ENCODE measurements around the gene GALNT18.

GALNT18 gene

DNA sequence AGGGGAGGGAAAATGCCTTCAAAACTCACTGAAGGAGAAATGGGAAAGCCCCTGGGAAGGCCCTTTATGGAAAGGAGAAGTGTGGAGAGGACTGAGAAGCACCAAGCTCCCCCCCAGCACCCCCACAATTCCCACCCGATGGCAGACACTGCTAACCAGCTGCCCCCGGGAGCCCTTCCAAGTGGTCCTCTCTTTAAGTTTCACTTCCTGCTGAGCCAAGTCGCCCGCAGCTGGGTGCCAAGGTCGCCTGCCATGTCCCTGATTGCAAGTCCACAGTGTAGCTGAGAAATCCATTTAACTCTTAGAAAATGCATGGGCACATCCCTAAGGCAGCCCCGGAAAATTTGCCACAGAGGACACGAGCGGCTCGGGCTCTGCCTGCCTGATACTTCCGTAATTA is 68.2 kb downstream of the GALNT18 start:
- Histone ChIP-seq H3K27me3 (ENCODE audit: low read length) (no peaks in the 10 kb centered on the region), H3K9me3 (ENCODE audit: insufficient read depth, low read length) (no peaks in the 10 kb centered on the region), H3K9ac (ENCODE audit: low read length) (no peak overlapping the region), H2AFZ (ENCODE audit: low read depth, low read length, severe bottlenecking) (no peak overlapping the region), H3K9me2 (replicated peaks; ENCODE audit: insufficient read depth, low read length) (no peaks in the 10 kb centered on the region), H3K4me3 (ENCODE audit: insufficient read depth, low read length, poor library complexity, severe bottlenecking) (no peak overlapping the region), H3K27ac (ENCODE audit: low read depth, low read length) (no peak overlapping the region), H3F3A (ENCODE audit: insufficient read depth) (no peaks in the 10 kb centered on the region), H3K36me3 (ENCODE audit: low read length) (no peaks in the 10 kb centered on the region), H3K4me2 (ENCODE audit: low read depth, low read length, poor library complexity, severe bottlenecking) (no peak overlapping the region), H4K20me1 (ENCODE audit: low read depth, low read length) (no peaks in the 10 kb centered on the region), H3K79me2 (ENCODE audit: insufficient read depth, low read length) (no peaks in the 10 kb centered on the region)
- no peak for TF ChIP-seq EZH2phosphoT487 (conservative IDR thresholded peaks at IDR 0.05; ENCODE audit: low read length)
- TF ChIP-seq, protein P1, sequence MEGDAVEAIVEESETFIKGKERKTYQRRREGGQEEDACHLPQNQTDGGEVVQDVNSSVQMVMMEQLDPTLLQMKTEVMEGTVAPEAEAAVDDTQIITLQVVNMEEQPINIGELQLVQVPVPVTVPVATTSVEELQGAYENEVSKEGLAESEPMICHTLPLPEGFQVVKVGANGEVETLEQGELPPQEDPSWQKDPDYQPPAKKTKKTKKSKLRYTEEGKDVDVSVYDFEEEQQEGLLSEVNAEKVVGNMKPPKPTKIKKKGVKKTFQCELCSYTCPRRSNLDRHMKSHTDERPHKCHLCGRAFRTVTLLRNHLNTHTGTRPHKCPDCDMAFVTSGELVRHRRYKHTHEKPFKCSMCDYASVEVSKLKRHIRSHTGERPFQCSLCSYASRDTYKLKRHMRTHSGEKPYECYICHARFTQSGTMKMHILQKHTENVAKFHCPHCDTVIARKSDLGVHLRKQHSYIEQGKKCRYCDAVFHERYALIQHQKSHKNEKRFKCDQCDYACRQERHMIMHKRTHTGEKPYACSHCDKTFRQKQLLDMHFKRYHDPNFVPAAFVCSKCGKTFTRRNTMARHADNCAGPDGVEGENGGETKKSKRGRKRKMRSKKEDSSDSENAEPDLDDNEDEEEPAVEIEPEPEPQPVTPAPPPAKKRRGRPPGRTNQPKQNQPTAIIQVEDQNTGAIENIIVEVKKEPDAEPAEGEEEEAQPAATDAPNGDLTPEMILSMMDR (IDR thresholded peaks at IDR 0.05; ENCODE audit: insufficient read depth, low read length, poor library complexity, severe bottlenecking): no peak

DNA sequence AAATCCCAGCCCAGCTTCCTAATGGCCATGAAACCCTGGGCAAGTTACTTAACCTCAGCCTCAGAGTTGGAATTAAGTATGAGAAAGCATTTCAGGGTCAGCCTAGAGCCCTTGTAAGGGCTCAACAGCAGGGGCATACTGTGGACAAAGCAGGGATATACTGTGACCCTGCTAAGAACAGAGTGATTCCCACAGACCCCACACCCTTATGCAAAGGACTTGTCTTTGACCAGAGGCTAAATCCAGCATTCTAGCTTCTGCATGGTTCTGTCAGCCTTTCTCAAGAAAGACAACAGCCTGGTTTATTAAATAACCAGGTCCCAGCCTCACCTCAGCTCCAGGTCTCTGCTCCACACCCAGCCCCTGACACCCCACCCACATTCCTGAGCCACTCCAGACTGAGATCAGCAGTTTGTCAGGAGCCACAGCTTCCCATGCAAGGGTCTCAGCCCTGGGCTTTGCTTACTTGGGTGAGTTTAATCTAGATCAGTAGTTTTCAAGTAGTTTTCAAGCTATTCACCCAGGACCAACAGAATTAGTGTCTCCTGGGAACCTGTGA is 69.2 kb downstream of the GALNT18 start:
- H3K36me3 ChIP-seq (ENCODE audit: low read length): no peaks in the 10 kb centered on the region
- H3K79me2 ChIP-seq (ENCODE audit: insufficient read depth, low read length): no peaks in the 10 kb centered on the region
- H4K20me1 ChIP-seq (ENCODE audit: low read depth, low read length): no peaks in the 10 kb centered on the region
- H3K9me2 ChIP-seq (replicated peaks; ENCODE audit: insufficient read depth, low read length): no peaks in the 10 kb centered on the region
- H3K4me3 ChIP-seq (ENCODE audit: insufficient read depth, low read length, poor library complexity, severe bottlenecking): no peak overlapping the region
- no peak overlapping the region for H2AFZ ChIP-seq (ENCODE audit: low read depth, low read length, severe bottlenecking)
- H3K9me3 ChIP-seq (ENCODE audit: insufficient read depth, low read length): no peaks in the 10 kb centered on the region
- no peak for TF ChIP-seq EZH2phosphoT487 (conservative IDR thresholded peaks at IDR 0.05; ENCODE audit: low read length)
- TF ChIP-seq, protein P1 (IDR thresholded peaks at IDR 0.05; ENCODE audit: insufficient read depth, low read length, poor library complexity, severe bottlenecking): no peak
- no peak overlapping the region for H3K4me2 ChIP-seq (ENCODE audit: low read depth, low read length, poor library complexity, severe bottlenecking)
- H3K27ac ChIP-seq (ENCODE audit: low read depth, low read length): no peak overlapping the region
- H3K9ac ChIP-seq (ENCODE audit: low read length): no peak overlapping the region
- no peaks in the 10 kb centered on the region for H3F3A ChIP-seq (ENCODE audit: insufficient read depth)
- H3K27me3 ChIP-seq (ENCODE audit: low read length): no peaks in the 10 kb centered on the region

DNA sequence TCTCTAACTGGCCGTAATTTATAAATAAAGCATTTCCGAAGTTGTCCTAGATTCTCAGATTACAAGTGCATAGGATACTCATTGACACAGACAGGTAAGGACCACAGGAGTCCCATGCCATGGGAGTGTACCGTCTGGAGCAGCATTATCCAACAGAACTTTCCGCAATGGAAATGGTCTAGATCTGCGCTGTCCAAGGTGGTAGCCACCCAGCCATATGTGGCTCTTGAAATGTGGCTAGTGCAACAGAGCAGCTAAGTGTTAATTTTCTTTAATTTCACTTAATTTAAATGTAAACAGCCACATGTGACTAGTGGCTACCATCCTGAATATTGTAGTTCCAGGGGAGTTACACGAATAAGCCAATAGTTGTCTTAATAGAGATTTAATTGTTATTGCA is 71.3 kb downstream of the GALNT18 start:
- no peaks in the 10 kb centered on the region for H4K20me1 ChIP-seq (ENCODE audit: low read depth, low read length)
- H3K9ac ChIP-seq (ENCODE audit: low read length): no peak overlapping the region
- no peaks in the 10 kb centered on the region for H3K9me3 ChIP-seq (ENCODE audit: insufficient read depth, low read length)
- H3F3A ChIP-seq (ENCODE audit: insufficient read depth): no peaks in the 10 kb centered on the region
- H3K4me2 ChIP-seq (ENCODE audit: low read depth, low read length, poor library complexity, severe bottlenecking): no peak overlapping the region
- H3K4me3 ChIP-seq (ENCODE audit: insufficient read depth, low read length, poor library complexity, severe bottlenecking): no peak overlapping the region
- H3K9me2 ChIP-seq (replicated peaks; ENCODE audit: insufficient read depth, low read length): no peaks in the 10 kb centered on the region
- H3K27me3 ChIP-seq (ENCODE audit: low read length): no peaks in the 10 kb centered on the region
- H2AFZ ChIP-seq (ENCODE audit: low read depth, low read length, severe bottlenecking): no peak overlapping the region
- H3K27ac ChIP-seq (ENCODE audit: low read depth, low read length): no peak overlapping the region
- H3K36me3 ChIP-seq (ENCODE audit: low read length): no peaks in the 10 kb centered on the region
- no peak for TF ChIP-seq EZH2phosphoT487 (conservative IDR thresholded peaks at IDR 0.05; ENCODE audit: low read length)
- TF ChIP-seq, protein P1 (IDR thresholded peaks at IDR 0.05; ENCODE audit: insufficient read depth, low read length, poor library complexity, severe bottlenecking): no peak
- H3K79me2 ChIP-seq (ENCODE audit: insufficient read depth, low read length): no peaks in the 10 kb centered on the region

Measured in SU-DHL-6 (cell line).